HepG2 (cell line): ENCODE measurements around the gene TEKTIP1. TPM values are rescaled to one million over a fixed set of nuclear protein-coding genes. Genes with fewer than 3 reads are reported as not detected.

Source experiments
- ARNTL ChIP-seq: sonication (generic); formaldehyde crosslinking; IDR thresholded peaks from 2 replicates; pipeline ENCODE4 v1.4.0; 2020; ENCODE audit warnings: mild to moderate bottlenecking, missing genetic modification reagents
- BHLHE40 ChIP-seq: IDR thresholded peaks from 2 replicates; pipeline ENCODE4 v1.6.1; 2011; ENCODE audit warnings: low read length, improper control_type of control experiment
- ELF1 ChIP-seq: sonication (generic); formaldehyde crosslinking; IDR thresholded peaks from 2 replicates; pipeline ENCODE4 v1.4.0; 2020; ENCODE audit warnings: missing genetic modification reagents
- GABPB1 ChIP-seq: IDR thresholded peaks from 2 replicates; pipeline ENCODE4 v1.6.1; 2016; ENCODE audit warnings: mild to moderate bottlenecking, missing genetic modification reagents, moderate library complexity, missing compliant biosample characterization
- GMEB2 ChIP-seq: IDR thresholded peaks from 2 replicates; pipeline ENCODE4 v1.6.1; 2016; ENCODE audit warnings: missing biosample characterization, missing genetic modification reagents, low read depth
- KAT8 ChIP-seq: IDR thresholded peaks from 2 replicates; pipeline ENCODE4 v1.6.1; 2016; ENCODE audit warnings: missing genetic modification reagents, missing compliant biosample characterization
- MAFK ChIP-seq, 2 experiments: IDR thresholded peaks in 1 of 2; conservative IDR thresholded peaks in 1 of 2; 2 replicates each; pipeline ENCODE4 v1.6.1; 2011; ENCODE audit warnings: improper control_type of control experiment in 2 of 2, low read length in 2 of 2
- NFYB ChIP-seq: sonication (generic); formaldehyde crosslinking; IDR thresholded peaks from 2 replicates; pipeline ENCODE4 v1.4.0; 2020; ENCODE audit warnings: missing genetic modification reagents
- RNF219 ChIP-seq: sonication (generic); formaldehyde crosslinking; IDR thresholded peaks from 2 replicates; pipeline ENCODE4 v1.5.0; 2020; ENCODE audit warnings: mild to moderate bottlenecking, missing genetic modification reagents
- SP2 ChIP-seq: sonication (generic); formaldehyde crosslinking; IDR thresholded peaks from 2 replicates; pipeline ENCODE4 v1.5.1; 2020; ENCODE audit warnings: mild to moderate bottlenecking, missing genetic modification reagents
- ZFP91 ChIP-seq: sonication (generic); formaldehyde crosslinking; IDR thresholded peaks from 2 replicates; pipeline ENCODE4 v1.9.0; 2022; ENCODE audit warnings: missing genetic modification reagents, mild to moderate bottlenecking, borderline replicate concordance
- ZNF276 ChIP-seq: sonication (generic); formaldehyde crosslinking; IDR thresholded peaks from 2 replicates; pipeline ENCODE4 v1.4.0; 2020; ENCODE audit warnings: mild to moderate bottlenecking, low read depth, missing genetic modification reagents
- ZNF770 ChIP-seq: sonication (generic); formaldehyde crosslinking; IDR thresholded peaks from 2 replicates; pipeline ENCODE4 v1.5.0; 2020; ENCODE audit warnings: mild to moderate bottlenecking, missing genetic modification reagents
- polyA plus RNA-seq, 8 experiments: library from polyadenylated mRNA; depleted of rRNA in 3 of 8; stranded (reverse) in 7 of 8; unstranded in 1 of 8; fragments of >200 nt; fragmentation: Illumina TruSeq in 4 of 8; extraction: Trizol in 4 of 8; gene quantifications; 2 replicates each; pipeline versions ENCODE4 v1.2.1 to v1.2.3, GENCODE V29; 2011 to 2016; ENCODE audit warnings: low read depth in 4 of 8, missing spikeins in 1 of 8, mixed read lengths in 1 of 8; ENCODE audit not compliant: insufficient read depth in 1 of 8
- total RNA-seq, 5 experiments: library from RNA; depleted of rRNA; stranded (reverse); fragments of >200 nt; fragmentation: Illumina TruSeq; extraction: Trizol; gene quantifications; 2 replicates each; pipeline ENCODE4 v1.2.3, GENCODE V29; 2016; ENCODE audit warnings: low read depth in 1 of 5

TEKTIP1 gene
- total and polyA plus RNA-seq, 2 of the 13 experiments (the other 11 are each of a cell fraction or from before 2014, with no cell fraction given), result not detected

- TF ChIP-seq RNF219 (CRISPR knock-in tag) (no peak), GMEB2 (CRISPR knock-in tag) (peak; percentile 63; the same call in 1 of the 2 replicates), GABPB1 (peak; percentile 77; the same call in 1 of the 2 replicates), NFYB (CRISPR knock-in tag) (peak; percentile 96), ZFP91 (peak; percentile 100), ELF1 (CRISPR knock-in tag) (peak; percentile 41; the same call in 1 of the 2 replicates), KAT8 (CRISPR knock-in tag) (peak; percentile 61), MAFK (conservative IDR thresholded peaks at IDR 0.05 in 1 of 2, IDR thresholded peaks at IDR 0.05 in 1 of 2; ENCODE audit: low read length in 2 of 2) (no peak), ZNF770 (0 out of 2 replicates have a peak, but pooled peaks have one; percentile 26), ARNTL (CRISPR knock-in tag) (no peak), BHLHE40 (0 out of 2 replicates have a peak, but pooled peaks have one; percentile 25), ZNF276 (CRISPR knock-in tag) (0 out of 2 replicates have a peak, but pooled peaks have one; percentile 46), SP2 (CRISPR knock-in tag) (peak; percentile 81)
- TF ChIP-seq, all 625 proteins: peak for 58
Measured at GRCh38 chr19:3572132-3572854, 33.3 kb downstream of the TEKTIP1 start (continued).
